ENCODE measurements around the gene INTS7.

INTS7 gene

DNA sequence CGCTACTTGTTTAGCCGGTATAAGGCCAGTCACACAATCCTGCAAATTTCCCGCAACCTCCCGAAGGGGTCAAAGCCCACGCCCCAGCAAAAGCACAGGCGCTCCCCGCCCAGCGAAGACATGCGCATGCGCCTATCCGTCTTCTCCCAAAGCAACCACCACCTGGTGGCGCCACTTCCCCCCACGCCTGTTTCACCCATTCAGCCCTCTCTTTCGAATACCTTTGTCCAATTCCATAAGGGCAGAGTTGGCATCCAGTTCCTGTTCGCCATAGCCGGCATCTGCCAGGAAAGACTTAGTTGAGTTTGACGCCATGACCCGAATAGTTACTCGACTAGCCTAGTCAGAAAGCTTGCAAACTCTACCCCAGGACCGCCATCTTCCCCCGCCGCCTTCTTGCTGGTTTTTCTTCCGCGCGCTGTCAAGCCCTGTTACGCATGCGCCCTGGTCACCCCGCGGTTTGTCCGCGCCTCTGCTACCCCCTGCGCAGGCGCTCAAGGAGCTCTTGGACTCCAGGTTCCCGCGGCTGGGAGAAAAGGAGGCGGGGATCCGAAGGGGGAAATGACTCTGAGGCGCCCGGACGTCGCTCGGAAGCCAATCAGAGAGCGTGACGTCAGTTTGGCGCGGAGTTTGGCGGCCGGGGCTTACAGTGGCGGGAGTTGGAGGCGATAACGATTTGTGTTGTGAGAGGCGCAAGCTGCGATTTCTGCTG lies at the start of gene INTS7, which contains the start of gene DTL:
TSS of gene INTS7 (minus strand) at position 435 of the 712 bp plus-strand sequence. CDS start at position 315, 120 bp downstream.
TSS of gene DTL (plus strand) at position 626 of the 712 bp plus-strand sequence. CDS start 143 bp downstream, outside the sequence.
- peak; percentile 95 to 97 for DNase-seq (ENCODE audit: low read depth in 2 of 2)

DNA sequence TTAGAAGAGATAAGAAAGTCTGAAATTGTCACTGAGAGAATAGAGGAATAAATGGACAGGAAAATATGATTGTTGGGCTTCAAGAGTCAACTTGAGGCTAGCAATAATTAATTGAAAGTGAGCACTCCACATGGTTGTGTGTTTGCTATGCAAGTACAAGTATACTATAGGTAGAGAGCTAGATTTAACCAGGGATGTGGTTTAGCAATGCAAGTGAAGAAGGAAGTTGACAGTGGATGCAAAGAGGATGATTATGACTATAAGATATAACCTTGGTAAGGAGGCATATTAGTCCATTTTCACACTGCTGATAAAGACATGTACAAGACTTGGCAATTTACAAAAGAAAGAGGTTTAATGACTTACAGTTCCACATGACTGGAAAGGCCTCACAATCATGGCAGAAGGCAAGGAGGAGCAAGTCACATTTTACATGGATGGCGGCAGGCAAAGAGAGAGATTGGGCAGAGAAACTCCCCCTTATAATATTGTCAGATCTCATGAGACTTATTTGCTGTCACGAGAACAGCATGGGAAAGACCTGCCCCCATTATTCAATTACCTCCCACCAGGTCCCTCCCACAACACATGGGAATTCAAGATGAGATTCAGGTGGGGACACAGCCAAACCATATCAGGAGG lies 47.5 kb upstream of the INTS7 start:
- no peak for DNase-seq (ENCODE audit: low read depth in 2 of 2)

DNA sequence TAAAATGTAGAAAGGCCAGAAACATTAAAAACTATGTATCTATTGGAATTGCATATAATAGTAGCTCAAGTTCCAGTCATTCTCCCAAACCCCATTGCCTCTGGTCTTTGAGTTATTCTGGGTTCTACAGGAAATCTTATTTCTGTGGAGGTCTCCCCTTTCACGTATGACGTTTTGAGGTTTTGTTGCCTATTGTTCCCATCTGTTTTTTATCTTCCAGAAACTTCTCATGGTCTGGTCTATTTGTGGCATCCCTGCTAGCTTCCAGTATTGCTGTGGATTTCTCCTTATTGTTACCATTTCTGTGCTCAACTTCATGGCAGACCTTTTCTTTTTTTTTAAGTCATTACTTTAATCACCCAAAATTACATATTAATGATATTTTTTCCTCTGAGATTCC lies 43.5 kb upstream of the INTS7 start:
- DNase-seq (ENCODE audit: low read depth in 2 of 2): no peak

GRCh38 chr1:212077028-212077427 lies 41.7 kb upstream of the INTS7 start:
- no peak for DNase-seq (ENCODE audit: low read depth in 2 of 2)

GRCh38 chr1:212074856-212075255 lies 39.5 kb upstream of the INTS7 start:
- DNase-seq (ENCODE audit: low read depth in 2 of 2): no peak

GRCh38 chr1:212074313-212074712 lies 39.0 kb upstream of the INTS7 start:
- DNase-seq (ENCODE audit: low read depth in 2 of 2): no peak

DNA sequence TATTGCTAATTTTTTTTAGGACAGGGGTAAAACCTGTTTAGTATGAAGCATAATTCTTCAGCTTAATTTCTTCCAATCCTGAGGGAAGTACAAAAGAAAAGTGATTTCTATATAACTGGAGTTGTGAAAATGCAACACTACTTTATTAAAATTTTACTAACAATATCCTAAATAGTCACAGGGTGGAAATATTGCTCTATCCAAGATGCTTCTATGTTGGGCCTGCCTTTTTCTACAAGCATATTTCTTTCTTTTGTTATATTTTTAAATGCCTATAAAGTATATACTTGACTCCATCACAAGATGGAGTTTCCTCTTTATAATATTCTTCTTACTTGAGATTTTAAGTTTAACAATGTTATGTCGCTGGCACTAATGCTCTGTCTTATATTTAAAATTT lies 38.1 kb upstream of the INTS7 start:
- no peak for DNase-seq (ENCODE audit: low read depth in 2 of 2)

GRCh38 chr1:212072047-212072446 lies 36.7 kb upstream of the INTS7 start:
- DNase-seq (ENCODE audit: low read depth in 2 of 2): no peak

DNA sequence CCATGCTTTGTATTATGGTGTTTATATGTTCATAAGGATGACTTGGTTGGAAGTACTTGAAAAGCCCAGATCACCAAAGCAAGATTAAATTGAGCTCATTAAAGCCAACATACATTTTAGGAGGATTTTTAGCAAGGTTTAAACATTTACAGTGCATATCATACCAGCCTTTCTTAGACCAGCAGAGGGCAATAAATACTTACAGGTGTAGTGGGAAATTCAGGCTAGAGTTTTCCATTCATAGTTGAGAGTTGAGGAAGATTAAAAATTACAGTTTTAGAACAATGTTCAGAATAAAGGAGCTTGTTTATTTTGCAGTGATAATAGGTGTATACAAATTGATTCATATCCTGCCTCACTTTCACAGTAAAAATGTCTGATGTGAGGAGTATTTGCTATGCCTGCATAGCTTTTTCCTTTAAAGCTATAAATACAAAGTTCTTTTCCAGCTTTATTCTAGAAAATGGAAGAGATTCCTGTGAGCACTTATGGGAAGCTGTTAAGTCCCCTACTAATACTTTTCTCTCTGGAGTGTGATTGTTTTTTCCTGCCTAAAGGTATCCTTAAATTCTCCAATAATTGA lies 35.5 kb upstream of the INTS7 start:
- DNase-seq (ENCODE audit: low read depth in 2 of 2): no peak

GRCh38 chr1:212067787-212068186 lies 32.4 kb upstream of the INTS7 start:
- no peak for DNase-seq (ENCODE audit: low read depth in 2 of 2)

DNA sequence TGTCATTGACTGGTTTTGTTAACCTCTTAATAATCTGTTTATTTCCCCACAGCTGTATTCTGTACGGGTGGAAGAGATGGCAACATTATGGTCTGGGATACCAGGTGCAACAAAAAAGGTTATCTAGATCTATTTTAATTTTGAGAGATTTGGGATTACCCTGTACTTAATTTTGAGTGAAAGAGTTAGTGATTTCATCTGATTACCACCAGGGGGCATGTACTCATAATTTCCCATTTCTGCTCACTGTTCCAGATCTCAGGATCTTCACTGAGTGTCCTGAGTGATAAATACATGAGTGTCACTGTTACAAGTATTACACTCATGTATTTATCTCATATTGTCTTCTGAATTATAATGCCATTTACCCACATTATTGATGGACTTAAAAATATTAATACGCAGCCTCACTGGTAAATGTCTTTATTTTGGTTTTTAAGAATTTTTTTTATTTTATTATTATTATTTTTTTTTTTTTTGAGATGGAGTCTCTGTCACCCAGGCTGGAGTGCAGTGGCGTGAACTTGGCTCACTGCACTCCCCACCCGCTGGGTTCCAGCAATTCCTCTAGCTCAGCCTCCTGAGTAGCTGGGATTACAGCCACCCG lies 27.6 kb upstream of the INTS7 start:
- DNase-seq (ENCODE audit: low read depth in 2 of 2): no peak

- DNase-seq (ENCODE audit: low read depth in 2 of 2): no peak
These were observed 25.5 kb upstream of the INTS7 start for GRCh38 chr1:212060632-212061472.

DNA sequence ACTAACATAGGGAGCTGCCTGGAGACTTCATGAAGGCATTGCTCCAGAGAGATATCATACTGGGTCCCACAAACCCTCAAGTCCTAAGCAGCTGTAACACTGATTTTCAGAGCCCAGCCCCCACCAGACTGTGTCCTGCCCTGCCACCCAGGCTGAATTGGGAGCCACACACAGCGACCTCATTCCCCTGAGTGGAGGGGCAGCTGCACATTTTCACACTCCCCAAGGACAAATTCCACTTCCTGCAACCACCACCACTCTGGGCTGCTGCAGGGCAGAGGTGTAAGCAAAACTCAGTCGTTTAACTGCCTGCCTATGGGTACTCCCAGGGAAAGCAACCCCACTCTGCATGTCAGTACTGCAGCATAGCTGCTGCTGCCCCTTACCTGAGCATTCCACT lies 20.0 kb upstream of the INTS7 start:
- DNase-seq (ENCODE audit: low read depth in 2 of 2): no peak

DNA sequence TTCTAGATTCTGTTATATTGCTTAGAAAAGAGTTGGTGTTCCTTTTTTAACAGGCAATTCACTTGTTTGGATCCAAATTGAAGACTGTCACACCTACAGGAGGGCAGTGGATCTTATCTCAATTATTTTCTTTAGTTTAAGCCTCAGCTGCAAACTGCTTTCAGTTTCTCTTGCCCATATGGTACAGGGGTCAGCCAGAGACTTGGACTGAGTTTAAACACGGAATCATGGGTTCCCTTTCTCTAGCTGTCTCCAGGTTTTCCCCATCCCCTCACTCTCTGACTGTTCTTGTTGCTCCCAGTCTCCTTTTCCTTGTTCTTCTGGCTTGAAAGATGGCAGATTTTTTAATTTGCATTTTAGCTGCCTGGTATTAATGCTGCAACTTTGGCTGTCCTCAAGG lies 18.6 kb upstream of the INTS7 start:
- DNase-seq (ENCODE audit: low read depth in 2 of 2): no peak

GRCh38 chr1:212045981-212046380 lies 10.6 kb upstream of the INTS7 start:
- DNase-seq (ENCODE audit: low read depth in 2 of 2): no peak

GRCh38 chr1:212044851-212045250 lies 9.5 kb upstream of the INTS7 start:
- DNase-seq (ENCODE audit: low read depth in 2 of 2): no peak

GRCh38 chr1:212042436-212042835 lies 7.1 kb upstream of the INTS7 start:
- no peak for DNase-seq (ENCODE audit: low read depth in 2 of 2)

- no peak for DNase-seq (ENCODE audit: low read depth in 2 of 2)
These were observed 5.5 kb upstream of the INTS7 start for GRCh38 chr1:212040629-212041412.

- no peak for DNase-seq (ENCODE audit: low read depth in 2 of 2)
These were observed 4.3 kb upstream of the INTS7 start for GRCh38 chr1:212039622-212040021.

- DNase-seq (ENCODE audit: low read depth in 2 of 2): no peak
These were observed 2.5 kb upstream of the INTS7 start for GRCh38 chr1:212037900-212038299.

Data from stimulated activated CD8-positive, alpha-beta memory T cell treated with anti-CD3 and anti-CD28 coated beads, Interleukin-2, amount 100 ng/mL, for 1 hour (primary cell).